CD4-positive, alpha-beta T cell treated with Interleukin-4 for 1 hour (primary cell): ENCODE results near the gene MT1G.

Source experiments
- DNase-seq, 2 donors: peaks; one replicate each; pipeline ENCODE4 v3.0.0-alpha.2; 2020 to 2022

The MT1G gene

DNA sequence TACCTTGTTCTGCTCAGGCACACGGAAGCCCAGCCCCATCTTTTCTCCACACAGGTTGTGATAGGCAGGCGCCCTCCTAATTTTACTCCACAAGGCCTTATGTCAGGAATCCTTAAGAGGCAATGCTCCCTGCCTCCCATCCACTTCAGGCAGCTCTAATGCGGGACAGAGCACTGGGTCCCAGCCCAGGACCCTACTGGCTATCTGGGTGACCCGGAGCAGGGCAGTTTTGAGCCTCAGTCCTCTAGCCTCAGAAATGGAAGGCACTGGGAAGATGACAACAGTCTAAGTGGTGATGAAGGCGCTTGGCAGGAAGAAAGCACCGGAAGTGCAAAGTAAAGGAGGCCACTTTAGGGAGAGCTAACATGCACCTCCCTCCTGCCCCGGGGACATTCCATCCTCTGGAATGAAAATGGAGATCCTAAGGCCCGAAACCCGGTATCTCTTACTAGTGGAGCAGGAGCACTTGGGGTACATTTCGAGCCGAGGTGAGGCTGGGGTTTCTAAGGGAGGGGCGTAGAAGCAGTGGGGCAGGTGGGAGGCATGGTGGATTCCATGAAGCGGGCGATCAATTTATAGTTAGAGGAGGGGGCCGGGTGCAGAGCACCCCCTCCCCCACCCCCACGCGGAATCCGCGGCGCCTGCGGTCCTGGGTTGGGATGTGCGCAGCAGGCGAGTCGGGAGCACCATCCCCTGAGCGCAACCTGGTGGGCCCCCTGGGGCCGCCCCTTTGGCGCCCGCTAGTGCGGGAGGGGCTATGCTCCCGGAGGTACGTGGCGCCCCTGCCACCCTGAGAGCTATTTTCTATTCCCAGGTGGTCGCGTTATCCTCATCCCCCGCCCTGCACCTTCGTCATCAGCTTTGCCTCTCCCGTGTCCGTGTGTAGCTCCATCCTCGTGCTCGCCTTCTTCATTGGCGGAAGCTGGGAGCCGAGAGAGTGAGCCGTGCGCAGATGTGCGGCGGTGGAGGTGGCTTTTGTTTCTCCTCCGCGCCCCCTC, 5.2 kb downstream of the MT1G start:
- DNase-seq, result peak in 1 of 2 donors; percentile 25

DNA sequence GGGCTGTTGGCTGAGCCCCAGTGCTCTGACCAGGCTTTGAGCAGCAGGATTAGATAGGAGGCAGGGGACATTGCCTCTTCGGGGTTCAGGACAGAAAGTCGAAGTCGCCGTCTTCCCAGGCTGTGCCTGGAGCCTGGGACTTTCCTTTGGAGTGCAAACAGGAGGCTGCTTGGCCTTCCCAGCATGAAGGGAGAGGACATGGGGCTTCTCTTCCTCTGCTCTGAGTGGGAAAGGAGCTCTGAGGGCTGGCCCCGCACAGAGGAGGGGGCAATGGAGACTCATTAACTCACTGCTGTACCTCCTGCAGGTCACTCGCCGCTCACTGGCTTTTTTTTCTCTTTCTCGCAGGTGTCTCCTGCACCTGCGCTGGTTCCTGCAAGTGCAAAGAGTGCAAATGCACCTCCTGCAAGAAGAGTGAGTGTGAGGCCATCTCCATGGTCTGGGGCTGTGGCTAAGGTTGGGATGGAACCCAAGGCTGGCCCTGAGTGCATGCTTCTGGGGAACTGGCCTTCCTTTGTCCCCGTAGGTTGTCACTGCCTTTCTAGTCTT, 9.5 kb downstream of the MT1G start:
- DNase-seq, result no peak

DNA sequence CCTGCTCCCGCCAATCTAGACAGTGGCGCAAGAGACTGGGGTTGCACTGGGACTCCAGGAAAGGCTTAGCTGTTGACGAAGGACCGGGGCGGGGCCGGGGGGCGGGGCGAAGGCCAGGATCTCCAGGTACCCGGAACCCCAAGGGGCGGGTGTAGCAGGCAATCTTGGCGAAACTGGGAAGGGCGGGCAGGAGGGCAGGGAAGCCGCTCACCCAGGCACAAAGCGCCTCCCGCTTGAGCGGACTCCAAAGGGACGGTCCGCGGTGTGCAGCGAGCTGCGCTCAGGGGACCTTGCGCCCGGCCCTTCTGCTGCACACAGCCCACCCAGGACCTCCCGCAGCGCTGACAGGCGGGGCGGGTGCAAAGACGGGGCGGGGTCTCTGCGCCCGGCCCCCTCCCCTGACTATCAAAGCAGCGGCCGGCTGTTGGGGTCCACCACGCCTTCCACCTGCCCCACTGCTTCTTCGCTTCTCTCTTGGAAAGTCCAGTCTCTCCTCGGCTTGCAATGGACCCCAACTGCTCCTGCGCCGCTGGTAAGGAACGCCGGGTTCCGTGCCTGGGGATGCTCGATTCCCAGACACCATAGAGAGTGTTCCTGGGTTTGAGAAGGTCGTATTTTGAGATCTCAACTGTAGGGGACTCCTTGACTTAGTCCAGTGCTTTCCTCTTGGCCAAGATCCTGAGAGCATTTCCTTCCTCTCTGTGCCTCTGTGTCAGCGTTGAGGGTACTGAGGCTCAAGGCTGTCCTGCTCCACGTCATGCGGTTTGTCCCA, 10.1 kb downstream of the MT1G start, which contains the start of gene MT1F:
Gene MT1F, plus strand, starts transcription at position 405 of the 772 bp plus-strand sequence. Its CDS starts 100 bp downstream, at position 505.
- peak; percentile 56 to 74 for DNase-seq

DNA sequence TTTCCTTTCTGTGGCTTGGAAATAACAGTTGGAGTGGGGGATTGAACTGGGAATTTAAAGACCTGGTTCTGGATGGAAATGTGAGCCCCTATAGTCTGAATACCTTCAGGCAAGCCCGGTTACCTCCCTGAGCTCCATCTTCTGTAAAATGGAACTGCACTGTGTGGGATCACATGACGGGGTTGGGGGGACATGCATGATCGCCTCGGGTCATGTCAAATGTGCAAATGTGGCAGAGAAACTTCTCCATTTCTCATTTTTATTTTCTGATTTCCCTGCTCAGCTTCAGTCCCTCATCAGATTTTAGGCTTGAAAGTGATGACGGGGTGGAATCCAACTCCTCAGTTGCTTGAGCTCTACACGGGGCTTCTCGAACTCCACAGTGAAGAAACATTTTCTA, 14.6 kb downstream of the MT1G start:
- DNase-seq, result no peak

DNA sequence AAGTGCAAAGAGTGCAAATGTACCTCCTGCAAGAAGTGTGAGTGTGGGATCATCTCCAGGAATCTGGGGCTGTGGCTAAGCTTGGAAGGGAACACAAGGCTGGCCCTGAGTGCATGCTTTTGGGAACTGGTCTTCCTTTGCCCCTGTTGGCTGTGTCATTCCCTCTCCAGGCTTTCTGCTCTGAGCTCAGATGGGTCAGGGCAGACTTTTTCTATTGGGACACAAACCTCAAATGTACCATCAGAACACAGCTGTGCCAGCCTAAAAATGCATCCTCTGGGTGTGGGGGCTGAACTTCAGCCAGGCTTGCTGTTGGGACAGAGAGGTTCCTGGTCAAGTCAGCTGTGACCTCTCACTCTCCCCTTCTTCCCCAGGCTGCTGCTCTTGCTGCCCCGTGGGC, 15.3 kb downstream of the MT1G start:
- DNase-seq, result no peak

DNA sequence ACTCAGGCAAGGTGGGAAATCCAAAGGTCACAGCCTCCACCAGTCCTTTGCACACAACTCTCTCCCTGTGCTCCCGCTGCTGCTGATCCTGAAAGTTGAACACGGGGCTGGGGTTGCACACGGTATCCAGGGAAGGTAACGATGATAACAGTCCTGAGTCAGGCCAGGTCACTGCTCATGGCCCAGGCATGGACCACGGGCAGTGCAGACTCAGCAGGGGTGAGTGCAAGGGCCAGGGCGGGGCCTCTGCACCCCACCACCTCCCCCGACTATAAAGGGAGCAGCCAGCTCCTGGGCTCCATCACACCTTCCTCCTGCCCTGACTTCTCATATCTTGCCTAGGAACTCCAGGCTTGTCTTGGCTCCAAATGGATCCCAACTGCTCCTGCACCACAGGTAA, 16.3 kb downstream of the MT1G start, which contains the start of gene MT1B:
Gene MT1B, plus strand, starts transcription at position 301 of the 400 bp plus-strand sequence. Its CDS starts 68 bp downstream, at position 369.
- no peak for DNase-seq

DNA sequence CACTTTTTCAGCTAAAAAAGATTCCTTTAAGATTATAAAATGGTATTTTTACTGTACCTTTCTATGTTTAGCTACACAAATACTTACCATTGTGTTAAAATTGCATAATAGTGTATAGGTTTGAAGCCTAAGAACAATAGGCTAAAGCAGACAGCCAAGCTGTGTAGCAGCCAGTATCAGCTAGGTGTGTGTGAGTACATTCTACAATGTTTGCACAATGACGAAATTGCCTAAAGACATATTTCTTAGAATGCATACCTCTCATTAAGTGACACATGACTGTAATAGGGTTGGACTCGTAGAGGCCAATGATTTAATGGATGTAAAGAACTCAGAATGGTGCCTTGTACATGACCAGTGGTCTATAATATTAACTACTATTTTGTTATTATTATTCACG, 18.0 kb downstream of the MT1G start:
- no peak for DNase-seq

DNA sequence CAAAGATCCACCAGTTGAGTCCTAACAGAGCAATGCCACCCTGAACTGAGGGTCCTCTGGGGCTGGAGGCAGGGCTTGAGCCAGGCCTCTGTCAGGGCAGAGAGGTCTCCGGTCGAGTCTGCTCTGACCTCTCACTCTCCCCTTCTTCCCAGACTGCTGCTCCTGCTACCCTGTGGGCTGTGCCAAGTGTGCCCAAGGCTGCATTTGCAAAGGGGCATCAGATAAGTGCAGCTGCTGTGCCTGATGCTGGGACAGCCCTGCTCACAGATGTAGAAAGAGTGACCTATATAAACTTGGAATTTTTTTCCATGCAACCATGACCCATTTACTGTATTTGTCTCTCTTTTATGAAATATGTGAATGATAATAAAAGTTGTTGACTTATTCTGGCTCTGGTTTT, 18.6 kb downstream of the MT1G start:
- DNase-seq, result no peak

DNA sequence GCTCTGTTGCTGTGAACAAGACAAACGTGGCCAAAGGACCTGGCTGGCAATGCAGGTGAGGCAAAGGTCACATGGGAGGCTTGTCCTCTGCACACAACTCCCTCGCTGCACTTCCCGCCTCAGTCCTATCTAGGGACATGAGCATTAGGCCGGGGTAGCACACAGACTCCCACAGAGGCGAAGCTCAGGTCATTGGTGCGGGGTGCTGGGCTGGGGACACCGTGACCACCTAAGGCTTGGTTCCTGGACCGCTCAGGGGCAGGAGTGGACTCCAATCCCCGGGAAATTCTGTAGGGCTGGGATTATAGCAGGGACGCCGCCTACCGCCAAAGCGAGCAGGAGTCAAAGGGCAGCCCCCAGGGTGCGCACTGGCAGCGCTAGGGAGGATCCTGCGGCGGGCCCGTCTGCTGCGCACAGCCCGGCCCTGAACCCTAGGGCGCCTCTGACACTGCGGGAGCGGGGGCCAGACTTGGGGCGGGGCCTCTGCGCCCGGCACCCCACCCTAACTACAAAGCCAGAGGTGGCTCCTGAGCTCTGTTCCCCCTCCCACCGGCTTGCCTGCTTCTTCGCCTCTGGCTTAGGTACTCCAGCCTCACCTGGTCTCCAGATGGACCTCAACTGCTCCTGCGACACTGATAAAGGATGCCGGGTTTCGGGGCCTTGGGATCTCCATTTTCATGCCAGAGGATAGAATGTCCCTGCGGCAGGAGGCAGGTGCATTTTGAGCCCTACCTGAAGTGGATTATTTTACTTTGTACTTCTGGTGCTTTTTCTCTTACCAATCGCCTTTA, 20.0 kb downstream of the MT1G start:
- DNase-seq, result no peak

DNA sequence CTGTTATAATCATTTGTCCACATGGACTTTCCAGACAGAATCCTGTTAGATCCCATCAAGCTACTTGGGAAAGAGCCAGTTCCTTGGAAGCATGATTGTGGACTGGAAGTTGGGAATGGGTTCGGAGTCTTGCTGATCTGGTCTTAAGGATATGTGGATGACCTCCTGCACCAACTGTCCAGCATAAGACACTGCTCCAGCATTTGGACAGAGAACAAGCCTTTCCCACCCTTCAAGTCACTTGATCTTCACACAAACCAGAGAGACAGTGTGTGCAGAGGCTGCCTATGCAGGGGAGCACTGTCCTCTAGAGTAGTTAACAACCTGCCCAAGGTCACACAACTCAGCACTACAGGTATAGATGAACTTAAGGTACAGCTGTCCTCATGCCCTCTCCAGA, 22.0 kb downstream of the MT1G start:
- no peak for DNase-seq

DNA sequence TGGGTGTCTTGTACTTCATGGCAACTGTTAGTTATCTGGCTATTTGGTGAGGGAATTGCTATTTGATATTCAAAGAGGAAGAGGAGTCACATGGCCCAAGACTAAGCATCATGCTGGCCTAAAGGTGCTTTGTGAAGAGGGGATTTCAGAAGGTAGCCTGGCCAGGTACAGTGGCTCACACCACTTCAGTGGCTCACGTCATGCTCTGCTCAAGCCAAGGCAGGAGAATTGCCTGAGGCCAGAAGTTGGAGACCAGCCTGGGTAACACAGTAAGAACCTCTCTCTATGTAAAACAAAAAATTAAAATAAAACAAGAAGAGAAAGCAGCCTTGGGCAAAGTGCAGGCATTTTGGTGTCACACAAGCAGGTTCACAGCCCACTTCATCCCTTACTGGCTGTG, 22.6 kb downstream of the MT1G start:
- DNase-seq, result no peak

DNA sequence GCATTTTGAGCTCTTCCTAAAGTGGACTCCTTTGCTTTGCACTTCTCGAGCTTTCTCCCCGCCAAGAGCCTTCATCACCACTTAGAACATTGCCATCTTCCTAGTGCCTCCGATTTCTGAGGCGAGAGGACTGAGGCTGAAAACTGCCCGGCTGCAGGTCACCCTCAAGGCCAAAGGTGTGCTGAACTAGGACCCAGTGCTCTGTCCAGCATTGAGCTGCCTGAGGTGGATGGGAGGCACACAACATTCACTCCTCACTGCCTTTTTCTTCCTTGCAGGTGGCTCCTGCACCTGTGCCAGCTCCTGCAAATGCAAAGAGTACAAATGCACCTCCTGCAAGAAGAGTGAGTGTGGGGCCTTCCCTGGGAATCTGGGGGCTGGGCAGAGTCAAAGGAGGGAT, 24.0 kb downstream of the MT1G start:
- DNase-seq, result no peak

DNA sequence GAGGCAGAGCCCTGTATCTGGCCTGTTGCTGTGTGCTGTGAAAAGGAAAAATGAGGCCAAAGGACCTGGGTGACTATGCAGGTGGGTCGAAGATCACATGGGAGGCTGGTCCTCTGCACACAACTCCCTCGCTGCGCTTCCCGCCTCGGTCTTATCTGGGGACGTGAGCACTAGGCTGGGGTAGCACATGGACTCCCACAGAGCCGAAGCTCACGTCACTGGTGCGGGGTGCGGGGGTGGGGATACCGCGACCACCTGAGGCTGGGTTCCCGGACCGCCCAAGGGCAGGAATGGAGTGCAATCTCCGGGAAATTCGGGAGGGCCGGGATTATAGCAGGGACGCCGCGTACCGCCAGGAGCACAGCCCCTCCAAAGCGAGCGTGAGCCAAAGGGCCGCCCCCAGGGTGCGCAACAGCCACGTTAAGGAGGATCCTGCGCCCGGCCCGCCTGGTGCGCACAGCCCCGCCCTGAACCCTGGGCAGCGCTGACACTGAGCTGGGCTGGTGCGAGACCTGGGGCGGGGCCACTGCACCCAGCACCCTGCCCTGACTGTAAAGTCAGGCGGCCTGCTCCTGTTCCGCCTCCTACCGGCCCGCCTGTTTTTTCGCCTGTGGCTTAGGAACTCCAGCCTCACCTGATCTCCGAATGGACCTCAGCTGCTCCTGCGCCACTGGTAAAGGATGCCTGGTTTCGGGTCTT, 24.6 kb downstream of the MT1G start:
- peak; percentile 77 to 80 for DNase-seq

DNA sequence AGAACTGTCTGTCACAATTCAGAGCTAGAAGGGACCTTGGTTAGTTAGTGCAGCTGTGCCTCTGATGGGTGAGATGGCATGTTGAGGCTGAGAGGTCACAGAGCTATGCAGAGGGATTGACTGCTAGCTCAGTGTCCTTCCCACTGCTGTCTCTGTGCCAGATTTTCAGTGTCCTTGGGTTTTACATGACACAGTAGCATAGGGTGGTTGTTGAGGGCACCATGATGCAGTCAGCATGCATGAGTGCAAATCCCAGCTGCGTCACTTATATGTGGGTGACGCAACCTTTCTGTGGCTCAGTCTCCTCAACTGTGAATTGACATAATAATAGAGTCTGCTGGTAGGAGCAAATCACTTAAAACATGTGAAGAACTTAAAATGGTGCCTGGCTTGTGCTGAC, 26.7 kb downstream of the MT1G start:
- no peak for DNase-seq

DNA sequence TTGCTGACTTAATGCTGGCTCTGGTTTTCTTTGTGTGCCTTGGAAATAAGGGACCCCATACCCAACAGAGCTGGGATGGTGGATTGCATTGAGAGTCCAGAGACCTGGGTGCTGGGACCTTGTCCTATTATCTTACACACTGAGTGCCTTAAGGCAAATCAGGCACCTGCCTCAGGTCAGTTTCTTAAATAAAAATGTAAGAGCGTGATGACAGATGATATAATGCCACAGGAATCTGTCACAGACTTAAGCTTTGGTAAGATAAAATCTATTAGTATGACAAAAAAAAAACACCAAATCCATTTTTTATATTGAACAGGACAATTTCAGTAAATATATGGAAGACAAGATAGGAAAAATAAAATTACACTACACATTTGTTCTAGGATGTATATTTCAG, 27.8 kb downstream of the MT1G start:
- no peak for DNase-seq

DNA sequence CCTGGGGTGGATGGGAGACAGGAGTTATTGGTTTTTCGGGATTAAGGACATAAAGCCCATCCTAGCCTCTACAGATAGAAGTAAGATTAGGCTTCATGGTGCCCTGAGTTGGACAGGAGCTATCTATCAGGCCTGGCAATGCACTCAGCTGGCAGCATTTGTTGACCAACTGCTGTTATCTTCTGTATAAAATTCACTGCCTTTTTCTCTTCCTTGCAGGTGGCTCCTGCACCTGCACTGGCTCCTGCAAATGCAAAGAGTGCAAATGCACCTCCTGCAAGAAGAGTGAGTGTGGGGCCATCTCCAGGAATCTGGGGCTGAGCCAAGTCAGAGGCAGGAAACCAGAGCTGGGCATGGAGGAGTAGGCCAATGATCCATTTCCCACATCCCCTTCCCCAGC, 28.8 kb downstream of the MT1G start:
- DNase-seq, result no peak

DNA sequence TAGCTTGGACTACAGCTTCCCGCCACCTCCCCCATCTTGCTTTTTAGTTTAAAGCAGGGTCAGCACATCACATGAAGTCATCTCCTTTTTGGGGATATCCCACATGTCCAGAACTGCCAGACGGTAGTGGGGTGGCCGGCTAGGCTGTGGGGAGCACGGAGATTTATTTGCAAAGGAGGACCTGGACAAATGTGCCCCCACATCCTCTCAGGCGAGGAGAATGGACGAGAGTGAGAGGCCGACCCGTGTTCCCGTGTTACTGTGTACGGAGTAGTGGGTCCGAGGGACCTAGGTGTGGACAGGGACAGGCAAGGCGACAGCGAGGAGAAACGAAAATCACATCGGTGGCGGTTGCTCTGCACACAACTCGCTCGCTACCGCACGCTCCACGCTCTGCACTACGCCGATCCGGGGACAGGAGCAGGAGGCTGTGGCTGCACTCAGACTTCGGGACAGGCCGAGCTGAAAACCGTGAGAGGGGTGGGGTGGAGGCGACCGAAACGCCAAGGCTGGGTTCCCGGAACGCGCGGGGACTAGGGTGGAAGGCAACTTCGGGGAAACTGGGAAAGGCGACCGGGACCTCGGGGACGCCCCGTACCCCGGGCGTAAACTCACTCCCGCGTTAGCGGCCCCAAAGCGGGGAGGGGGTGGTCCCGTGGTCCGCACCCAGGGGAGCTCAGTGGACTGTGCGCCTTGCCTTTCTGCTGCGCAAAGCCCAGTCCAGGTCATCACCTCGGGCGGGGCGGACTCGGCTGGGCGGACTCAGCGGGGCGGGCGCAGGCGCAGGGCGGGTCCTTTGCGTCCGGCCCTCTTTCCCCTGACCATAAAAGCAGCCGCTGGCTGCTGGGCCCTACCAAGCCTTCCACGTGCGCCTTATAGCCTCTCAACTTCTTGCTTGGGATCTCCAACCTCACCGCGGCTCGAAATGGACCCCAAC, 29.8 kb downstream of the MT1G start, which contains the start of gene MT1A:
Gene MT1A, plus strand, starts transcription at position 853 of the 937 bp plus-strand sequence. Its CDS starts 73 bp downstream, at position 926.
- no peak for DNase-seq

DNA sequence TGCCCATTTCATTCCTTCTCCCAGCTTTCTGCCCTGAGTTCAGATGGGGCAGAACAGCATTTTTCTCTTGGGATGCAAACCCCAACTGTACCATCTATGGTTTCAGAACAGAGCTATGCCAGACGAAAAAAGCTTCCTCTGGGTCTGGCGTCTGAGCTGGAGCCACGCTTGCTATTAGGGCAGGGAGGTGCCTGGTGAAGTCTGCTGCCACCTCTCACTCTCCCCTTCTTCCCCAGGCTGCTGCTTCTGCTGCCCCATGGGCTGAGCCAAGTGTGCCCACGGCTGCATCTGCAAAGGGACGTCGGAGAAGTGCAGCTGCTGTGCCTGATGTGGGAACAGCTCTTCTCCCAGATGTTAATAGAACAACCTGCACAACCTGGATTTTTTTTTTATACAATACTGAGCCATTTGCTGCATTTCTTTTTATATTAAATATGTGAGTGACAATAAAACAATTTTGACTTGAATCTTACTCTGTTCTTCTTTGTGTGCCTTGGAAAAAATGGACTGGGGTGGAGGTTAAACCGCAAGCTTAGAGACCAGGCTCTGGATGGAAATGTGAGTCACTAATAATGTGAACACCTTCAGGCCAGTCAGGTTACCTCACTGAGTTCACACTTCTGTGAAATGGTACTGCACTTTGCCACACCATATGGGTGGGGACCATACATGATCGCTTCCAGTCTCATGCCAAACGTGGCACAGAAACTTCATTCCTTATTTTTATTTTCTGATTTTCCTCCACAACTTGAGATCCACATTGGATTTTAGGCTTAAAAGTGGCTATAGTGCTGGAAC, 31.1 kb downstream of the MT1G start:
- DNase-seq, result no peak

DNA sequence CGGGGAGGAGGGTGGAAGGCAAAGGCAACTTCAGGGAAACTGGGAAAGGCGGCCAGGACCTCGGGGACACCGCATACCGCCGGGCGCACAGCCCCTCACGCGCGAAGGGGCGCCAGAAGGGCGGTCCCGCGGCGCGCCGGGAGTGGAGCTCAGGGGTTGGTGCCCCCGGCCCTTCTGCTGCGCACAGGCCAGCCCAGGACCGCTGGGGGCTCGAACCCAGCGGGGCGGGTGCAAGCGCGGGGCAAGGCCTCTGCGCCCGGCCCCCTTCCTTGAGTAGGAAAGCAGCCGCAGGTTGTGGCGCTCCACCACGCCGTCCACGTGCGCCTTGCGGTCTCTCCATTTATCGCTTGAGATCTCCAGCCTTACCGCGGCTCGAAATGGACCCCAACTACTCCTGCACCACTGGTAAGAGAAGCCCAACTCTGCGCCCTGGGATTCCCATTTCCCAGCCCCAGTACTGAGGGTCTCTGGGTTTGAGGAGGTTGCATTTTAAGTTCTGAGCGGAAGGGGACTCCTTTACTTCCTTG, 32.4 kb downstream of the MT1G start:
- DNase-seq, result no peak
